ENCODE results near the gene SLC2A2.

The SLC2A2 gene

GRCh38 chr3:171007316-171007715, 19.2 kb downstream of the SLC2A2 start:
- H3K36me3 ChIP-seq (ENCODE audit: control insufficient read depth, insufficient read depth, low read length): no peaks in the 10 kb centered on the region
- H3K9me3 ChIP-seq (ENCODE audit: control insufficient read depth, low read length): no peaks in the 10 kb centered on the region
- no peaks in the 10 kb centered on the region for H3K27me3 ChIP-seq (ENCODE audit: control insufficient read depth, insufficient read depth, low read length, poor library complexity, severe bottlenecking)
- no peak overlapping the region for H3K4me3 ChIP-seq (ENCODE audit: insufficient read depth, low read depth, low read length)
- no peaks in the 10 kb centered on the region for H3K4me1 ChIP-seq (ENCODE audit: control insufficient read depth, insufficient read depth, low read length)
- no peak overlapping the region for H3K27ac ChIP-seq (ENCODE audit: insufficient read depth, low read depth, low read length, poor library complexity, severe bottlenecking)

GRCh38 chr3:171005648-171006047, 20.9 kb downstream of the SLC2A2 start:
- Histone ChIP-seq H3K4me1 (ENCODE audit: control insufficient read depth, insufficient read depth, low read length) (no peaks in the 10 kb centered on the region), H3K27ac (ENCODE audit: insufficient read depth, low read depth, low read length, poor library complexity, severe bottlenecking) (no peak overlapping the region), H3K4me3 (ENCODE audit: insufficient read depth, low read depth, low read length) (no peak overlapping the region), H3K27me3 (ENCODE audit: control insufficient read depth, insufficient read depth, low read length, poor library complexity, severe bottlenecking) (no peaks in the 10 kb centered on the region), H3K9me3 (ENCODE audit: control insufficient read depth, low read length) (no peaks in the 10 kb centered on the region), H3K36me3 (ENCODE audit: control insufficient read depth, insufficient read depth, low read length) (no peaks in the 10 kb centered on the region)
- WGBS, 2 experiments: 91% methylated on average over 4 of the region's 4 CpGs

GRCh38 chr3:171001957-171002694, 24.4 kb downstream of the SLC2A2 start:
- Histone ChIP-seq H3K4me3 (ENCODE audit: insufficient read depth, low read depth, low read length) (no peak overlapping the region), H3K27ac (ENCODE audit: insufficient read depth, low read depth, low read length, poor library complexity, severe bottlenecking) (no peak overlapping the region), H3K27me3 (ENCODE audit: control insufficient read depth, insufficient read depth, low read length, poor library complexity, severe bottlenecking) (no peaks in the 10 kb centered on the region), H3K9me3 (ENCODE audit: control insufficient read depth, low read length) (no peaks in the 10 kb centered on the region), H3K4me1 (ENCODE audit: control insufficient read depth, insufficient read depth, low read length) (no peaks in the 10 kb centered on the region), H3K36me3 (ENCODE audit: control insufficient read depth, insufficient read depth, low read length) (no peaks in the 10 kb centered on the region)
- WGBS, 2 experiments: 92 to 96% methylated on average over 5 of the region's 5 CpGs

GRCh38 chr3:171001250-171001893, 25.1 kb downstream of the SLC2A2 start:
- Histone ChIP-seq H3K36me3 (ENCODE audit: control insufficient read depth, insufficient read depth, low read length) (no peaks in the 10 kb centered on the region), H3K27ac (ENCODE audit: insufficient read depth, low read depth, low read length, poor library complexity, severe bottlenecking) (no peak overlapping the region), H3K27me3 (ENCODE audit: control insufficient read depth, insufficient read depth, low read length, poor library complexity, severe bottlenecking) (no peaks in the 10 kb centered on the region), H3K4me1 (ENCODE audit: control insufficient read depth, insufficient read depth, low read length) (no peaks in the 10 kb centered on the region), H3K9me3 (ENCODE audit: control insufficient read depth, low read length) (no peaks in the 10 kb centered on the region), H3K4me3 (ENCODE audit: insufficient read depth, low read depth, low read length) (no peak overlapping the region)
- WGBS, 2 experiments: 92% methylated on average over 1 of the region's 1 CpG

GRCh38 chr3:171000281-171000680, 26.2 kb downstream of the SLC2A2 start:
- Histone ChIP-seq H3K36me3 (ENCODE audit: control insufficient read depth, insufficient read depth, low read length) (no peaks in the 10 kb centered on the region), H3K27me3 (ENCODE audit: control insufficient read depth, insufficient read depth, low read length, poor library complexity, severe bottlenecking) (no peaks in the 10 kb centered on the region), H3K4me3 (ENCODE audit: insufficient read depth, low read depth, low read length) (no peak overlapping the region), H3K4me1 (ENCODE audit: control insufficient read depth, insufficient read depth, low read length) (no peaks in the 10 kb centered on the region), H3K27ac (ENCODE audit: insufficient read depth, low read depth, low read length, poor library complexity, severe bottlenecking) (no peak overlapping the region), H3K9me3 (ENCODE audit: control insufficient read depth, low read length) (no peaks in the 10 kb centered on the region)
- 93 to 96% methylated on average over 3 to 4 of the region's 4 CpGs for WGBS, 2 experiments

GRCh38 chr3:170999737-171000242, 26.7 kb downstream of the SLC2A2 start:
- H3K27ac ChIP-seq (ENCODE audit: insufficient read depth, low read depth, low read length, poor library complexity, severe bottlenecking): no peak overlapping the region
- H3K4me3 ChIP-seq (ENCODE audit: insufficient read depth, low read depth, low read length): no peak overlapping the region
- H3K4me1 ChIP-seq (ENCODE audit: control insufficient read depth, insufficient read depth, low read length): no peaks in the 10 kb centered on the region
- H3K9me3 ChIP-seq (ENCODE audit: control insufficient read depth, low read length): no peaks in the 10 kb centered on the region
- no peaks in the 10 kb centered on the region for H3K27me3 ChIP-seq (ENCODE audit: control insufficient read depth, insufficient read depth, low read length, poor library complexity, severe bottlenecking)
- no peaks in the 10 kb centered on the region for H3K36me3 ChIP-seq (ENCODE audit: control insufficient read depth, insufficient read depth, low read length)
- 83 to 92% methylated on average over 2 of the region's 2 CpGs for WGBS, 2 experiments

GRCh38 chr3:170997961-170998913, 28.3 kb downstream of the SLC2A2 start:
- Histone ChIP-seq H3K27ac (ENCODE audit: insufficient read depth, low read depth, low read length, poor library complexity, severe bottlenecking) (no peak overlapping the region), H3K36me3 (ENCODE audit: control insufficient read depth, insufficient read depth, low read length) (no peaks in the 10 kb centered on the region), H3K4me3 (ENCODE audit: insufficient read depth, low read depth, low read length) (no peak overlapping the region), H3K9me3 (ENCODE audit: control insufficient read depth, low read length) (no peaks in the 10 kb centered on the region), H3K27me3 (ENCODE audit: control insufficient read depth, insufficient read depth, low read length, poor library complexity, severe bottlenecking) (no peaks in the 10 kb centered on the region), H3K4me1 (ENCODE audit: control insufficient read depth, insufficient read depth, low read length) (no peaks in the 10 kb centered on the region)
- 92 to 93% methylated on average over 4 to 5 of the region's 5 CpGs for WGBS, 2 experiments

- Histone ChIP-seq H3K9me3 (ENCODE audit: control insufficient read depth, low read length) (no peaks in the 10 kb centered on the region), H3K27me3 (ENCODE audit: control insufficient read depth, insufficient read depth, low read length, poor library complexity, severe bottlenecking) (no peaks in the 10 kb centered on the region), H3K27ac (ENCODE audit: insufficient read depth, low read depth, low read length, poor library complexity, severe bottlenecking) (no peak overlapping the region), H3K4me3 (ENCODE audit: insufficient read depth, low read depth, low read length) (no peak overlapping the region), H3K4me1 (ENCODE audit: control insufficient read depth, insufficient read depth, low read length) (no peaks in the 10 kb centered on the region), H3K36me3 (ENCODE audit: control insufficient read depth, insufficient read depth, low read length) (no peaks in the 10 kb centered on the region)
- 81 to 91% methylated on average over 1 to 2 of the region's 2 CpGs for WGBS, 2 experiments
These were observed 33.7 kb downstream of the SLC2A2 start for GRCh38 chr3:170992854-170993253.

GRCh38 chr3:170991664-170992063, 34.9 kb downstream of the SLC2A2 start:
- Histone ChIP-seq H3K36me3 (ENCODE audit: control insufficient read depth, insufficient read depth, low read length) (no peaks in the 10 kb centered on the region), H3K9me3 (ENCODE audit: control insufficient read depth, low read length) (no peaks in the 10 kb centered on the region), H3K27ac (ENCODE audit: insufficient read depth, low read depth, low read length, poor library complexity, severe bottlenecking) (no peak overlapping the region), H3K27me3 (ENCODE audit: control insufficient read depth, insufficient read depth, low read length, poor library complexity, severe bottlenecking) (no peaks in the 10 kb centered on the region), H3K4me3 (ENCODE audit: insufficient read depth, low read depth, low read length) (no peak overlapping the region), H3K4me1 (ENCODE audit: control insufficient read depth, insufficient read depth, low read length) (no peaks in the 10 kb centered on the region)
- WGBS, 2 experiments: 79 to 89% methylated on average over 2 of the region's 2 CpGs
